ENCODE results near the gene DEFB131A. TPM values are rescaled to one million over a fixed set of nuclear protein-coding genes. Genes with fewer than 3 reads are reported as not detected.
A peak's percentile ranks its signal among the peaks of the same experiment; 100 is the strongest.
"Not testable (repeated sequence)": the region's sequence is repeated elsewhere in the genome, so short reads cannot be mapped to it uniquely, and the experiment has no call there.

Gene DEFB131A
- total RNA-seq, 1 donor from 2014 or later: not detected

DNA sequence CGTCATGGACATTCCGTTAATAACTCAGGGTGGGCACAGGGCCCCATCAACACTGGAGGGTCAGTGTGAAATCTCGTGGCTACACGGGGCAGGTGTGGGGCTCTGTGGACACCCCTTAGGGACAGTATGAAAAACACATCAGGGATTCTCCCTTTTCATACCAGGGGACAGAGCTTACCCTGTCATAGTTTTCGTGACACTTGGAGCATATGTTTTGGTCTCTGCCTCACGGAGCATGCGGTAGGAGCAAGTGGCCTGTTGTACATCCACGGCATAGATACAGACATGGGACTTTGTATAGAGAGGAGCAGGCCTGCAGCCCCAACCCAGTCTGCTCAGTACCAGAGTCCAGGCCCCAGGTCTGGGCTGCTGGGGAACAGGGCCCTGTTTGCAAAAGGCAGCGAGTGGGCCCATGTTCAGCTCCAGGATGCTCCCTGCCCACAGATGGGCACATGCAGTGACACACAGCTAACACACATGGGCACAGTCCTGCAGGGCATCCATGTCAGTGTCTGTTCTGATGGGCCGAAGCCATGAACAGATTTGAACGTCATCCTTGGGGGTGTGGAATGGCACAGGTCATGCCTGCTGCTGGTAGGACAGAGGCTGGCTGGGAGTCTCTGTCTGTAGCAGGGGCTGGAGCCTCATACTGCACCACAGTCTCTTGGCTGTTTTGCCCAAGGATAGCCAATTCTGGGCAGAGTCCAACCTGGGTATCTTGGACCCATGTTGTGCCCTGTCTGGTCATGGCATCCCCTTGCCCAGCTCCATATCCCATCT lies 50.2 kb downstream of the DEFB131A start:
- not testable (repeated sequence) for H4K20me1 ChIP-seq (ENCODE audit: low read depth); H3K27ac Mint-ChIP-seq; H3K79me2 ChIP-seq (ENCODE audit: low read depth); H3K36me3 Mint-ChIP-seq; H3K9ac ChIP-seq; H3K4me3 Mint-ChIP-seq; H3K36me3 ChIP-seq; H3F3A ChIP-seq (ENCODE audit: low read depth); H3K4me1 ChIP-seq; H3K4me1 Mint-ChIP-seq; H3K27ac ChIP-seq; H3K4me3 ChIP-seq; H2AFZ ChIP-seq (replicated peaks); H3K9me3 Mint-ChIP-seq; DNase-seq (ENCODE audit: low spot score); H3K4me2 ChIP-seq; H3K9me3 ChIP-seq (ENCODE audit: low read depth)
- H3K27me3 ChIP-seq: peaks cover 39% of the 10 kb centered on the region
- H3K27me3 Mint-ChIP-seq (ENCODE audit: insufficient read depth, low read depth): peaks cover 24% of the 10 kb centered on the region

- H3K4me1 ChIP-seq; H4K20me1 ChIP-seq (ENCODE audit: low read depth); H3K9ac ChIP-seq; H3K36me3 Mint-ChIP-seq; H3K4me1 Mint-ChIP-seq; H3F3A ChIP-seq (ENCODE audit: low read depth); H3K9me3 Mint-ChIP-seq; H2AFZ ChIP-seq (replicated peaks); H3K79me2 ChIP-seq (ENCODE audit: low read depth); H3K4me3 Mint-ChIP-seq; H3K27ac Mint-ChIP-seq; H3K4me2 ChIP-seq; H3K9me3 ChIP-seq (ENCODE audit: low read depth); H3K4me3 ChIP-seq; H3K36me3 ChIP-seq; H3K27ac ChIP-seq: not testable (repeated sequence)
- TF ChIP-seq, protein P1, sequence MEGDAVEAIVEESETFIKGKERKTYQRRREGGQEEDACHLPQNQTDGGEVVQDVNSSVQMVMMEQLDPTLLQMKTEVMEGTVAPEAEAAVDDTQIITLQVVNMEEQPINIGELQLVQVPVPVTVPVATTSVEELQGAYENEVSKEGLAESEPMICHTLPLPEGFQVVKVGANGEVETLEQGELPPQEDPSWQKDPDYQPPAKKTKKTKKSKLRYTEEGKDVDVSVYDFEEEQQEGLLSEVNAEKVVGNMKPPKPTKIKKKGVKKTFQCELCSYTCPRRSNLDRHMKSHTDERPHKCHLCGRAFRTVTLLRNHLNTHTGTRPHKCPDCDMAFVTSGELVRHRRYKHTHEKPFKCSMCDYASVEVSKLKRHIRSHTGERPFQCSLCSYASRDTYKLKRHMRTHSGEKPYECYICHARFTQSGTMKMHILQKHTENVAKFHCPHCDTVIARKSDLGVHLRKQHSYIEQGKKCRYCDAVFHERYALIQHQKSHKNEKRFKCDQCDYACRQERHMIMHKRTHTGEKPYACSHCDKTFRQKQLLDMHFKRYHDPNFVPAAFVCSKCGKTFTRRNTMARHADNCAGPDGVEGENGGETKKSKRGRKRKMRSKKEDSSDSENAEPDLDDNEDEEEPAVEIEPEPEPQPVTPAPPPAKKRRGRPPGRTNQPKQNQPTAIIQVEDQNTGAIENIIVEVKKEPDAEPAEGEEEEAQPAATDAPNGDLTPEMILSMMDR (IDR thresholded peaks at IDR 0.05): peak; percentile 62
- H3K27me3 ChIP-seq: peaks cover 42% of the 10 kb centered on the region
- peaks cover 25% of the 10 kb centered on the region for H3K27me3 Mint-ChIP-seq (ENCODE audit: insufficient read depth, low read depth)
- DNase-seq (ENCODE audit: low spot score): peak; percentile 84
These were observed 51.2 kb downstream of the DEFB131A start for GRCh38 chr4:9495443-9495842.

DNA sequence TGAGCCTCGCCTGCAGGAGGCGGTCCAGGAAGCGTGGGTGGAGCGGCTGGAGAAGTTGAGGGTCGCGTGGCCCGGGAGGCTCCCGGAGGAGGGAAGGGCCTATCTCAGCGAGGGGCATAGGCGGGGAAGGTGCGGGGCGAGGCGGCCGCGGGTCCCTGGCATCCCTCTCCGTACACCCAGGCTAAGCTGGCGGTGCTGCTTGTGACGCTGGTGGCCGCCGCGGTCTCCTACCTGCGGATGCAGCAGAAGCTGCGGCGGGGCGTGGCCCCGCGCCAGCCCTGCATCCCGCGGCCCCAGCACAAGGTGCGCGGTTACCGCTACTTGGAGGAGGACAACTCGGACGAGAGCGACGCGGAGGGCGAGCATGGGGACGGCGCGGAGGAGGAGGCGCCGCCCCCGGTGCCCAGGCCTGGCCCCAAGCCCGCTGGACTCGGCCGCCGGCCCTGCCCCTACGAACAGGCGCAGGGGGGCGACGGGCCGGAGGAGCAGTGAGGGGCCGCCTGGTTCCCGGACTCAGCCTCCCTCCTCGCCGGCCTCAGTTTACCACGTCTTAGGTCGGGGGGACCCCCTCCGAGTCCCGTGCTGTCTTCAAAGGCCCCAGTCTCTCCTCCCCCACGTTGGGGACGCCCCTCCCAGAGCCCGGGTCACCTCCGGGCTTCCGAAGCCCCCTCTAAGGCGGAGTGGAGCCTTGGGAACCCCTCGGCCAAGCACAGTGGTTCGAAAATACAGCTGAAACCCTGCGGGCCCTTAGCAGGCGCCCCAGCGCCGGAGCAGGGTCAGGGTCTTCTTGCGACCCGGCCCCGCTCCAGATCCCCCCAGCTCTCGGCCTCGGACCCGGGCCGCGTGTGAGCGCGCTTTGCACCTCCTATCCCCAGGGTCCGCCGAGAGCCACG lies 53.6 kb downstream of the DEFB131A start:
- DNase-seq (ENCODE audit: low spot score): peak; percentile 34
- H3K4me3 ChIP-seq: peak overlapping the region; percentile 55

GRCh38 chr4:9498468-9499040 lies 54.3 kb downstream of the DEFB131A start:
- H3K9me3 ChIP-seq (ENCODE audit: low read depth); H3K27ac Mint-ChIP-seq; H3K36me3 Mint-ChIP-seq; H3K9me3 Mint-ChIP-seq; H3K36me3 ChIP-seq; H3K4me1 ChIP-seq; H4K20me1 ChIP-seq (ENCODE audit: low read depth); H3F3A ChIP-seq (ENCODE audit: low read depth); H3K79me2 ChIP-seq (ENCODE audit: low read depth); H3K9ac ChIP-seq; H3K27ac ChIP-seq; H3K4me1 Mint-ChIP-seq: not testable (repeated sequence)
- peaks cover 42% of the 10 kb centered on the region for H3K27me3 ChIP-seq
- H3K4me3 ChIP-seq: peak overlapping the region; percentile 55
- peaks cover 25% of the 10 kb centered on the region for H3K27me3 Mint-ChIP-seq (ENCODE audit: insufficient read depth, low read depth)
- H3K4me2 ChIP-seq: peak overlapping the region; percentile 87
- H2AFZ ChIP-seq (replicated peaks): peak overlapping the region; percentile 91
- peak overlapping the region; percentile 72 for H3K4me3 Mint-ChIP-seq
- DNase-seq (ENCODE audit: low spot score): peak; percentile 60

More for the DNA sequence above, 53.6 kb downstream of the DEFB131A start:
- H3F3A ChIP-seq (ENCODE audit: low read depth); H3K9me3 ChIP-seq (ENCODE audit: low read depth); H3K4me1 ChIP-seq; H3K9ac ChIP-seq; H3K9me3 Mint-ChIP-seq; H3K27ac ChIP-seq; H3K27ac Mint-ChIP-seq; H3K79me2 ChIP-seq (ENCODE audit: low read depth); H3K36me3 ChIP-seq; H4K20me1 ChIP-seq (ENCODE audit: low read depth); H3K36me3 Mint-ChIP-seq; H3K4me1 Mint-ChIP-seq: not testable (repeated sequence)
- Histone ChIP-seq H3K4me2 (peak overlapping the region; percentile 87), H3K27me3 (peaks cover 42% of the 10 kb centered on the region), H2AFZ (replicated peaks) (peak overlapping the region; percentile 91)
- TF ChIP-seq, protein P1 (IDR thresholded peaks at IDR 0.05): peak; percentile 1
- peak overlapping the region; percentile 72 for H3K4me3 Mint-ChIP-seq
- peaks cover 23% of the 10 kb centered on the region for H3K27me3 Mint-ChIP-seq (ENCODE audit: insufficient read depth, low read depth)

- not testable (repeated sequence) for H3K9me3 Mint-ChIP-seq; H3K4me3 ChIP-seq; H3F3A ChIP-seq (ENCODE audit: low read depth); H3K9ac ChIP-seq; H3K4me2 ChIP-seq; DNase-seq (ENCODE audit: low spot score); H3K36me3 ChIP-seq; H3K4me1 ChIP-seq; H3K79me2 ChIP-seq (ENCODE audit: low read depth); H3K4me3 Mint-ChIP-seq; H3K36me3 Mint-ChIP-seq; H3K9me3 ChIP-seq (ENCODE audit: low read depth); H3K27ac Mint-ChIP-seq; H4K20me1 ChIP-seq (ENCODE audit: low read depth); H2AFZ ChIP-seq (replicated peaks); H3K4me1 Mint-ChIP-seq; H3K27ac ChIP-seq
- peaks cover 37% of the 10 kb centered on the region for H3K27me3 ChIP-seq
- H3K27me3 Mint-ChIP-seq (ENCODE audit: insufficient read depth, low read depth): peaks cover 21% of the 10 kb centered on the region
These were observed 55.8 kb downstream of the DEFB131A start for GRCh38 chr4:9499974-9500487.
